Upper lobe of left lung (tissue), 6 donors: ENCODE measurements around the gene RRAD. TPM values are rescaled to one million over a fixed set of nuclear protein-coding genes. Genes with fewer than 3 reads are reported as not detected.

Experiments used
- ATAC-seq, 2 donors: fragments of 200-7000 bp; cut with Tn5 transposase; one replicate each; pipeline ENCODE4 v1.9.1; 2022; ENCODE audit warnings: mild to moderate bottlenecking in 2 of 2, moderate library complexity in 2 of 2; ENCODE audit not compliant: low FRiP score in 2 of 2
- DNase-seq, 2 donors: peaks; one replicate each; pipeline ENCODE4 v3.0.0-alpha.2; 2019 to 2020
- H3K27ac ChIP-seq, 4 donors: fragments of 200-600 bp; sonication (generic); one replicate each; pipeline ENCODE4 v1.5.1; 2016 to 2019
- H3K27me3 ChIP-seq, 4 donors: fragments of 200-600 bp; sonication (generic); one replicate each; pipeline ENCODE4 v1.5.1; 2017 to 2019
- H3K36me3 ChIP-seq, 4 donors: fragments of 200-600 bp; sonication (generic); one replicate each; pipeline ENCODE4 v1.5.1; 2016 to 2019
- H3K4me1 ChIP-seq, 4 donors: fragments of 200-600 bp; sonication (generic); one replicate each; pipeline ENCODE4 v1.5.1; 2018 to 2019
- H3K4me3 ChIP-seq, 4 donors: fragments of 200-600 bp; sonication (generic); one replicate each; pipeline ENCODE4 v1.5.1; 2017 to 2019; ENCODE audit warnings: mild to moderate bottlenecking in 2 of 4, moderate library complexity in 1 of 4
- H3K9me3 ChIP-seq, 4 donors: fragments of 200-600 bp; sonication (generic); one replicate each; pipeline ENCODE4 v1.5.1; 2018 to 2019
- EP300 ChIP-seq, 4 donors: sonication (generic); formaldehyde crosslinking; IDR thresholded peaks; one replicate each; pipeline ENCODE4 v1.5.1; 2017; ENCODE audit warnings: antibody characterized with exemption in 4 of 4, control low read depth in 2 of 4
- POLR2A ChIP-seq, 4 donors: fragments of 450-650 bp; IDR thresholded peaks; one replicate each; pipeline ENCODE4 v1.5.1; 2016 to 2017; ENCODE audit warnings: antibody characterized with exemption in 4 of 4, mild to moderate bottlenecking in 2 of 4
- POLR2AphosphoS5 ChIP-seq, 2 donors: sonication (generic); formaldehyde crosslinking; IDR thresholded peaks; one replicate each; pipeline ENCODE4 v1.5.1; 2017; ENCODE audit warnings: antibody characterized with exemption in 2 of 2
- WGBS, 2 donors: methylation state at CpG; one replicate each; pipeline ENCODE4 v1.1.5; 2017 to 2018; 5-methylcytosine and 5-hydroxymethylcytosine counted together
- total RNA-seq, 6 donors: library from RNA; depleted of rRNA in 4 of 6; stranded (reverse); fragments of >200 nt in 4 of 6; gene quantifications; one replicate each; pipeline versions ENCODE4 v1.1.0 to v1.2.1, GENCODE V29; 2016 to 2021
- TF ChIP-seq, protein P1 (sequence below), 6 experiments: fragments of 450-650 bp in 4 of 6; fragments of 200-600 bp in 2 of 6; sonication (generic) in 2 of 6; IDR thresholded peaks; one replicate each; pipeline ENCODE4 v1.5.1; 2016 to 2019; ENCODE audit warnings: antibody characterized with exemption in 6 of 6
- donor health status: DM: no; HTN: no; CAD: no; lungs with moderate emphysema.
- donor health status: DM: no; HTN: yes; CAD: no; lungs with severe emphysema.

The RRAD gene
- total RNA-seq, 6 donors from 2014 or later, result 13.8 to 50.3 (median 47.0) TPM

GRCh38 chr16:66880288-66881013 lies 44.9 kb downstream of the RRAD start, which contains the start of gene PDP2:
Gene PDP2 (plus strand): TSS chr16:66880515. CDS start chr16:66884285, 3,770 bp downstream.
- Histone ChIP-seq H3K36me3 (peaks cover 6 to 14% (median 12%) of the 10 kb centered on the region in 4 donors), H3K9me3 (no peaks in the 10 kb centered on the region), H3K27me3 (no peaks in the 10 kb centered on the region), H3K4me3 (peak within 1 kb of the TSS; percentile 31 to 86 (median 74)), H3K27ac (peak within 1 kb of the TSS; percentile 67 to 92 (median 84)), H3K4me1 (peaks cover 8 to 32% (median 20%) of the 10 kb centered on the region in 4 donors)
- 0% methylated on average over 37 of the region's 58 CpGs; no CpG with 5 or more reads in 1 of the 2 donors for WGBS, 2 donors
- peak in 3 of 4 donors; percentile 75 to 87 (median 82) for TF ChIP-seq POLR2A (IDR thresholded peaks at IDR 0.05)
- peak; percentile 30 to 85 for TF ChIP-seq POLR2AphosphoS5 (IDR thresholded peaks at IDR 0.05)
- TF ChIP-seq, protein P1, sequence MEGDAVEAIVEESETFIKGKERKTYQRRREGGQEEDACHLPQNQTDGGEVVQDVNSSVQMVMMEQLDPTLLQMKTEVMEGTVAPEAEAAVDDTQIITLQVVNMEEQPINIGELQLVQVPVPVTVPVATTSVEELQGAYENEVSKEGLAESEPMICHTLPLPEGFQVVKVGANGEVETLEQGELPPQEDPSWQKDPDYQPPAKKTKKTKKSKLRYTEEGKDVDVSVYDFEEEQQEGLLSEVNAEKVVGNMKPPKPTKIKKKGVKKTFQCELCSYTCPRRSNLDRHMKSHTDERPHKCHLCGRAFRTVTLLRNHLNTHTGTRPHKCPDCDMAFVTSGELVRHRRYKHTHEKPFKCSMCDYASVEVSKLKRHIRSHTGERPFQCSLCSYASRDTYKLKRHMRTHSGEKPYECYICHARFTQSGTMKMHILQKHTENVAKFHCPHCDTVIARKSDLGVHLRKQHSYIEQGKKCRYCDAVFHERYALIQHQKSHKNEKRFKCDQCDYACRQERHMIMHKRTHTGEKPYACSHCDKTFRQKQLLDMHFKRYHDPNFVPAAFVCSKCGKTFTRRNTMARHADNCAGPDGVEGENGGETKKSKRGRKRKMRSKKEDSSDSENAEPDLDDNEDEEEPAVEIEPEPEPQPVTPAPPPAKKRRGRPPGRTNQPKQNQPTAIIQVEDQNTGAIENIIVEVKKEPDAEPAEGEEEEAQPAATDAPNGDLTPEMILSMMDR (IDR thresholded peaks at IDR 0.05), result peak in 2 of 6 experiments; percentile 18 to 19
- TF ChIP-seq EP300 (IDR thresholded peaks at IDR 0.05), result peak in 1 of 4 donors; percentile 84
- DNase-seq (peak; percentile 93 to 97), ATAC-seq (peak; percentile 96 to 99)

GRCh38 chr16:66878067-66878466 lies 47.3 kb downstream of the RRAD start:
- DNase-seq, result no peak
- Histone ChIP-seq H3K4me1 (peaks cover 8 to 35% (median 24%) of the 10 kb centered on the region in 4 donors), H3K36me3 (no peaks in the 10 kb centered on the region), H3K27me3 (no peaks in the 10 kb centered on the region), H3K27ac (no peak overlapping the region), H3K9me3 (no peaks in the 10 kb centered on the region), H3K4me3 (no peak overlapping the region)
- TF ChIP-seq POLR2A (IDR thresholded peaks at IDR 0.05), result no peak
- no peak for TF ChIP-seq POLR2AphosphoS5 (IDR thresholded peaks at IDR 0.05)
- TF ChIP-seq EP300 (IDR thresholded peaks at IDR 0.05), result no peak
- ATAC-seq, result no peak
- WGBS, 2 donors, result 35 to 61% methylated on average over 3 to 5 of the region's 5 CpGs

DNA sequence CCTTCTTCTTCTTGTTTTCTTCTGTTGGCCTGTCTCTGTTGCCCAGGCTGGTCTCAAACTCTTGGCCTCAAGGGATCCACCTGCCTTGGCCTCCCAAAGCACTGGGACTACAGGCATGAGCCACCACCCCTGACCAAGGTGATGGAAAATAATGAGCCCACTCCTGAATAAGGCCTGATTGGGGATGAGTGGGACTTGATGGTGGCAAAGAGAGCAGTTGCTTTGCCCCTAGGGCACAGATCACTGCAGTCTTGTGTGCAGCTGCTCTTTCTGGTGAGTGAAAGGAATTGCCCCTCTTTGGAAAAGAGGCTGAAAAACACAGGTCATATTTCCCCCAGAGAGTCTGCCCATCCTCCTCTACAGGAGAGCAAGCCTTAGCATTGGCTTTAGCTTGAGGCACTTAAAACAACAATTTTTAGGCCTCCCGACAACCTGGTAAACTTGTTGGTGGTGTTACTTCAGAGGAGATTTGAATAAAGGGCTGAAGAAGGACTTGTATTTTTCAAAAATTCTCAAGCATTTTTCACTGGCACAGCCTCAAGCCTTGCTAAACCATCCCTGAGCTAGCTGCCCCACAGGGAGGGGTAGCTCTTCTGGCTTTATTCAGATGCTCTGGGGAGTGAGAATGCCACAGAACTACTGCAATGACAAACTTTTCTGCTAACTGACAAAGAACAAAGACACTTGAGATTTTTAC lies 51.1 kb downstream of the RRAD start:
- peak overlapping the region in 3 of 4 donors; percentile 42 to 74 (median 69) for H3K27ac ChIP-seq
- no peak for ATAC-seq

DNA sequence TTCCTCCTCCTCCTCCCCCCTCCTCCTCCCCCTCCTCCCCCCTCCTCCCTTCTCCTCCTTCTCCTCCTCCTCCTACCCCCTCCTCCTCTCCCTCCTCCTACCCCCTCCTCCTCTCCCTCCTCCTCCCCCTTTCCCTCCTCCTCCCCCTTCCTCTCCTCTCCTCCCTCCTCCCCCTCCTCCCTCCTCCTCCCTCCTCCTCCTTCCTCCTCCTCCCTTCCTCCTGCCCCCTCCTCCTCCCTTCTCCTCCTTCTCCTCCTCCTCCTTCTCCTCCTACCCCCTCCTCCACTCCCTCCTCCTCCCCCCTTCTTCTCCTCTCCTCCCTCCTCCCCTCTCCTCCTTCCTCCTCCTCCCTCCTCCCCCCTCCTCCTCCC lies 51.7 kb downstream of the RRAD start:
- TF ChIP-seq POLR2AphosphoS5 (IDR thresholded peaks at IDR 0.05), result no peak
- TF ChIP-seq POLR2A (IDR thresholded peaks at IDR 0.05), result no peak
- TF ChIP-seq EP300 (IDR thresholded peaks at IDR 0.05), result no peak
- TF ChIP-seq, protein P1 (IDR thresholded peaks at IDR 0.05), result no peak
- DNase-seq, result no peak
- peak overlapping the region in 3 of 4 donors; percentile 58 to 74 (median 69) for H3K27ac ChIP-seq
- H3K27me3 ChIP-seq, result no peaks in the 10 kb centered on the region
- no peak overlapping the region for H3K4me3 ChIP-seq
- H3K9me3 ChIP-seq, result no peaks in the 10 kb centered on the region
- peaks cover 10 to 17% (median 13%) of the 10 kb centered on the region in 4 donors for H3K4me1 ChIP-seq
- no peak for ATAC-seq
- no peaks in the 10 kb centered on the region for H3K36me3 ChIP-seq

More for the DNA sequence above, 51.1 kb downstream of the RRAD start:
- H3K4me1 ChIP-seq, result peaks cover 10 to 17% (median 13%) of the 10 kb centered on the region in 4 donors
- no peaks in the 10 kb centered on the region for H3K36me3 ChIP-seq
- DNase-seq, result no peak
- 50% methylated on average over 1 of the region's 1 CpG for WGBS, 2 donors
- H3K4me3 ChIP-seq, result no peak overlapping the region
- no peak for TF ChIP-seq POLR2AphosphoS5 (IDR thresholded peaks at IDR 0.05)
- TF ChIP-seq EP300 (IDR thresholded peaks at IDR 0.05), result no peak
- TF ChIP-seq, protein P1 (IDR thresholded peaks at IDR 0.05), result no peak
- no peak for TF ChIP-seq POLR2A (IDR thresholded peaks at IDR 0.05)
- no peaks in the 10 kb centered on the region for H3K9me3 ChIP-seq
- H3K27me3 ChIP-seq, result no peaks in the 10 kb centered on the region
